Mucosa of descending colon (tissue), 3 donors: ENCODE data around the gene PDSS2. TPM values are rescaled to one million over a fixed set of nuclear protein-coding genes. Genes with fewer than 3 reads are reported as not detected.
"Not testable (repeated sequence)": the region's sequence is repeated elsewhere in the genome, so short reads cannot be mapped to it uniquely, and the experiment has no call there.

ENCODE experiments used
- ATAC-seq: fragments of 200-7000 bp; cut with Tn5 transposase; one replicate; pipeline ENCODE4 v1.9.1; 2020; ENCODE audit warnings: mild to moderate bottlenecking, moderate library complexity
- DNase-seq, 3 donors: peaks; one replicate each; pipeline ENCODE4 v3.0.0-alpha.2; 2020
- H3K36me3 ChIP-seq: fragments of 200-600 bp; one replicate; pipeline ENCODE4 v1.8.0; 2021; ENCODE audit warnings: low read depth, mild to moderate bottlenecking
- H3K4me1 ChIP-seq: fragments of 200-600 bp; one replicate; pipeline ENCODE4 v1.8.0; 2021; ENCODE audit warnings: low read depth, mild to moderate bottlenecking
- H3K4me3 ChIP-seq: fragments of 200-600 bp; one replicate; pipeline ENCODE4 v1.8.0; 2021; ENCODE audit warnings: mild to moderate bottlenecking
- H3K9me3 ChIP-seq: fragments of 200-600 bp; one replicate; pipeline ENCODE4 v1.8.0; 2021; ENCODE audit warnings: mild to moderate bottlenecking
- intact Hi-C, 2 donors: fragments of 100-400 bp; cut with DNase I in 1 of 2; cut with micrococcal nuclease in 1 of 2; formaldehyde crosslinking; loops; one replicate each; pipeline versions ENCODE4 v1.11.0 to v1.11.1; 2022; cut with DNase I, micrococcal nuclease
- total RNA-seq, 3 donors: library from RNA; stranded (reverse); fragmentation: NEBNext Ultra II Directional in 2 of 3; extraction: Animal tissue kit (Norgen Biotek cat#: 25700) in 2 of 3; gene quantifications; one replicate each; pipeline versions ENCODE4 v1.2.1 to v1.2.4, GENCODE V29; 2021 to 2023
- TF ChIP-seq, protein P1 (sequence below): fragments of 200-600 bp; IDR thresholded peaks from one replicate; pipeline ENCODE4 v1.8.0; 2022; ENCODE audit warnings: antibody characterized with exemption, mild to moderate bottlenecking
- donor health status: DM: no; HTN: no; CAD: no; lungs with moderate emphysema.
- donor health status: DM: no; HTN: no; CAD: no.
- donor health status: DM: no; HTN: yes; CAD: no.

The PDSS2 gene
- total RNA-seq, 3 donors from 2014 or later, result 16.2 to 26.3 (median 25.6) TPM

- Histone ChIP-seq H3K4me3 (no peak overlapping the region), H3K4me1 (no peaks in the 10 kb centered on the region), H3K9me3 (no peaks in the 10 kb centered on the region), H3K36me3 (no peaks in the 10 kb centered on the region)
- intact Hi-C loops, result no loop called here
- DNase-seq (no peak), ATAC-seq (no peak)
- TF ChIP-seq, protein P1, sequence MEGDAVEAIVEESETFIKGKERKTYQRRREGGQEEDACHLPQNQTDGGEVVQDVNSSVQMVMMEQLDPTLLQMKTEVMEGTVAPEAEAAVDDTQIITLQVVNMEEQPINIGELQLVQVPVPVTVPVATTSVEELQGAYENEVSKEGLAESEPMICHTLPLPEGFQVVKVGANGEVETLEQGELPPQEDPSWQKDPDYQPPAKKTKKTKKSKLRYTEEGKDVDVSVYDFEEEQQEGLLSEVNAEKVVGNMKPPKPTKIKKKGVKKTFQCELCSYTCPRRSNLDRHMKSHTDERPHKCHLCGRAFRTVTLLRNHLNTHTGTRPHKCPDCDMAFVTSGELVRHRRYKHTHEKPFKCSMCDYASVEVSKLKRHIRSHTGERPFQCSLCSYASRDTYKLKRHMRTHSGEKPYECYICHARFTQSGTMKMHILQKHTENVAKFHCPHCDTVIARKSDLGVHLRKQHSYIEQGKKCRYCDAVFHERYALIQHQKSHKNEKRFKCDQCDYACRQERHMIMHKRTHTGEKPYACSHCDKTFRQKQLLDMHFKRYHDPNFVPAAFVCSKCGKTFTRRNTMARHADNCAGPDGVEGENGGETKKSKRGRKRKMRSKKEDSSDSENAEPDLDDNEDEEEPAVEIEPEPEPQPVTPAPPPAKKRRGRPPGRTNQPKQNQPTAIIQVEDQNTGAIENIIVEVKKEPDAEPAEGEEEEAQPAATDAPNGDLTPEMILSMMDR, result no peak
Measured at GRCh38 chr6:107374264-107374663, 85.1 kb downstream of the PDSS2 start.

GRCh38 chr6:107369493-107369892 lies 89.9 kb downstream of the PDSS2 start:
- no peak for DNase-seq
- Histone ChIP-seq H3K4me1 (no peaks in the 10 kb centered on the region), H3K4me3 (no peak overlapping the region), H3K36me3 (no peaks in the 10 kb centered on the region), H3K9me3 (no peaks in the 10 kb centered on the region)
- intact Hi-C loops, result no loop called here
- no peak for ATAC-seq
- TF ChIP-seq, protein P1, result no peak

DNA sequence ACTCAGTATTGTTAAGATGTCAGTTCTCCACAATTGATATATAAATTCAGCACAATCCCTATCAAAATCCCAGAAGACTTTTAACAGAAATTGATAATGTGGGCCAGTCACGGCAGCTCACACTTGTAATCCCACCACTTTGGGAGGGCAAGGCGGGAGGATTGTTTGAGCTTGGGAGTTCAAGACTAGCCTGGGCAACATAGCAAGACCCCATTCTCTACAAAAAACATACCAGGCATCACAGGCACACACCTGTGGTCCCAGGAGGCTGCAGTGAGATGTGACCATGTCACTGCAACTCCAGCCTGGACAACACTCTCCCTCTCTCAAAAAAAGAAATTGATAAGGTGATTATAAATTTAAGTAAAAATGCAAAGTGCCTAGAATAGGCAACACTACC lies 90.9 kb downstream of the PDSS2 start:
- TF ChIP-seq, protein P1, result no peak
- no peak for ATAC-seq
- H3K4me1 ChIP-seq, result no peaks in the 10 kb centered on the region
- intact Hi-C loops, result no loop called here
- H3K9me3 ChIP-seq, result no peaks in the 10 kb centered on the region
- no peak overlapping the region for H3K4me3 ChIP-seq
- H3K36me3 ChIP-seq, result no peaks in the 10 kb centered on the region
- DNase-seq, result no peak

DNA sequence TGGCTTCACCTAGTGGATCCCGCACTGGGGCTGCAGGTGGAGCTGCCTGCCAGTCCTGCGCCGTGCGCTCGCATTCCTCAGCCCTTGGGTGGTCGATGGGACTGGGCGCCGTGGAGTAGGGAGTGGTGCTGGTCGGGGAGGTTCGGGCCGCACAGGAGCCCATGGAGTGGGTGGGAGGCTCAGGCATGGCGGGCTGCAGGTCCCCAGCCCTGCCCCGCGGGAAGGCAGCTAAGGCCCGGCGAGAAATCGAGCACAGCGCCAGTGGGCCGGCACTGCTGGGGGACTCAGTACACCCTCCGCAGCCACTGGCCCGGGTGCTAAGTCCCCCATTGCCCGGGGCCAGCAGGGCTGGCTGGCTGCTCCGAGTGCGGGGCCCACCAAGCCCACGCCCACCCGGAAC lies 95.2 kb downstream of the PDSS2 start:
- H3K4me1 ChIP-seq, intact Hi-C loops, DNase-seq, H3K4me3 ChIP-seq, ATAC-seq, H3K9me3 ChIP-seq, H3K36me3 ChIP-seq: not testable (repeated sequence)

GRCh38 chr6:107361753-107362604 lies 97.4 kb downstream of the PDSS2 start:
- Histone ChIP-seq H3K9me3 (no peaks in the 10 kb centered on the region), H3K4me1 (no peaks in the 10 kb centered on the region), H3K4me3 (no peak overlapping the region), H3K36me3 (no peaks in the 10 kb centered on the region)
- ATAC-seq (no peak), DNase-seq (no peak)
- TF ChIP-seq, protein P1, result no peak
- intact Hi-C loops, result no loop called here

DNA sequence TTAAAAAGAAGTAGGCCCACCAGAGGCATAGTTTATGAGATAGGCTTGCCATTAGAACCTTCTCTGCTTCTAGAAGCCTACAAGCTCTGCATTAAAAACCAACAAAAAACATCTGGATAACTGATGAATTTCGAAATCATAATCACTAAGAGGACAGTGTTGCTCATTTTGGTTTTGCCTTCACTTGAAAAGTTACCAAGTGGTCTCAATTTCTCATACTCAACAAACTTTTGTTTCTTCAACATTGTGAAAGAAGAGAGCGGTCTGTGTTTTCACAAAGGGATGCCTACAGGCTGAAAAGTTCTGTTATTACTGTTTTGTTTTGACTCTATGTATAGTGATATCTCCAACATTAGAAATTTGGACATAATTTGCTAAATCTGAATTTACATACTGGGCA lies 98.9 kb downstream of the PDSS2 start:
- DNase-seq (no peak), ATAC-seq (no peak)
- H3K36me3 ChIP-seq, result no peaks in the 10 kb centered on the region
- intact Hi-C loops, result no loop called here
- no peaks in the 10 kb centered on the region for H3K9me3 ChIP-seq
- H3K4me3 ChIP-seq, result no peak overlapping the region
- TF ChIP-seq, protein P1, result no peak
- no peaks in the 10 kb centered on the region for H3K4me1 ChIP-seq
